OCI-LY3 (cell line): ENCODE results near the gene ABI2.

Experiments
- H2AFZ ChIP-seq: fragments of 200-600, 300-600 bp; shearing (Covaris generic); 2 replicates; pipeline ENCODE4 v1.6.0; 2014; ENCODE audit warnings: antibody characterized with exemption, low read depth, low read length
- H3K27ac ChIP-seq: fragments of 200-600, 300-600 bp; sonication (generic); 2 replicates; pipeline ENCODE4 v1.5.1; 2014; ENCODE audit warnings: mild to moderate bottlenecking, low read length, moderate library complexity, mixed read lengths
- H3K27me3 ChIP-seq: fragments of 200-600, 300-600 bp; sonication (generic); 2 replicates; pipeline ENCODE4 v1.6.1; 2014; ENCODE audit warnings: low read depth, low read length, mixed read lengths
- H3K36me3 ChIP-seq: fragments of 200-600, 300-600 bp; sonication (generic); replicated peaks from 2 replicates; pipeline ENCODE3; 2014; ENCODE audit warnings: low read depth, low read length, mixed read lengths
- H3K4me1 ChIP-seq: fragments of 300-600, 200-600 bp; sonication (generic); 2 replicates; pipeline ENCODE4 v1.6.1; 2014; ENCODE audit warnings: low read length, mixed read lengths
- H3K4me2 ChIP-seq: fragments of 200-600, 300-600 bp; sonication (generic); 2 replicates; pipeline ENCODE4 v1.6.1; 2014; ENCODE audit warnings: low read length, mixed read lengths
- H3K4me3 ChIP-seq: fragments of 300-600, 200-600 bp; sonication (generic); 2 replicates; pipeline ENCODE4 v1.5.1; 2014; ENCODE audit warnings: antibody characterized with exemption, mild to moderate bottlenecking, low read length, moderate library complexity
- H3K79me2 ChIP-seq: fragments of 300-600, 200-600 bp; shearing (Covaris generic); 2 replicates; pipeline ENCODE4 v1.6.1; 2014; ENCODE audit warnings: mild to moderate bottlenecking, low read length, mixed read lengths
- H3K9ac ChIP-seq: fragments of 300-600, 200-600 bp; shearing (Covaris generic); 2 replicates; pipeline ENCODE4 v1.6.0; 2014; ENCODE audit warnings: mild to moderate bottlenecking, low read length, moderate library complexity
- H3K9me3 ChIP-seq: fragments of 200-600, 300-600 bp; shearing (Covaris generic); 2 replicates; pipeline ENCODE4 v1.6.1; 2014; ENCODE audit warnings: low read length, mixed read lengths; ENCODE audit not compliant: insufficient read depth
- H4K20me1 ChIP-seq: fragments of 200-600, 300-600 bp; sonication (generic); 2 replicates; pipeline ENCODE4 v1.6.1; 2016; ENCODE audit warnings: low read length, mixed read lengths; ENCODE audit not compliant: insufficient read depth
- CTCF ChIP-seq: fragments of 200-600, 300-600 bp; sonication (generic); IDR thresholded peaks from 2 replicates; pipeline ENCODE4 v1.5.1; 2014; ENCODE audit warnings: antibody characterized with exemption, low read length, low read depth
- EZH2phosphoT487 ChIP-seq: fragments of 200-600 bp; shearing (Covaris generic); IDR thresholded peaks from 2 replicates; pipeline ENCODE4 v1.6.1; 2018; ENCODE audit warnings: antibody characterized with exemption, mixed run types, low read depth

Gene ABI2

DNA sequence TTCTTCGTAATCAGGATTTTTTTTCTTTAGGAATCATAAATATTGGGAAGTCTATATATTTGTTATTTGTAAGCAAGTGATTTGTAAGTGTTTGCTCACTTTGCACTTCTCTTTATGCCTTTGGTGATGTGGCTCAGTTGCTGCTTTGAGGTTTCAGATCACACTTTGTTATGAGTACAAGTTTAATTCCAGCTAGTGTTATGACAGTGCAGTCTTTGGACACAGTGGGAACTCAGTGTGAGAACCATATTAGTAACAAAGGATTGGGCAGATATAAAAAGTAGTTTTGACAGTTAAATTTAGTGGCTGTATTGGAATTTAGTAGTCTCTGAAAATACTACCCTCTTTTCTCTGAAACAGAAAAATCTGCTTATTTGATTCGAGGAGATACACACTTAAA lies 67.7 kb downstream of the ABI2 start:
- Histone ChIP-seq H3K79me2 (no peaks in the 10 kb centered on the region), H3K27me3 (no peaks in the 10 kb centered on the region), H2AFZ (no peak overlapping the region), H3K4me2 (no peak overlapping the region), H3K9ac (no peak overlapping the region), H3K27ac (no peak overlapping the region), H3K4me3 (no peak overlapping the region), H3K36me3 (peaks cover 6% of the 10 kb centered on the region), H4K20me1 (no peaks in the 10 kb centered on the region), H3K4me1 (no peaks in the 10 kb centered on the region), H3K9me3 (no peaks in the 10 kb centered on the region)
- no peak for TF ChIP-seq CTCF
- TF ChIP-seq EZH2phosphoT487, result no peak

- Histone ChIP-seq H3K36me3 (peaks cover 6% of the 10 kb centered on the region), H3K79me2 (no peaks in the 10 kb centered on the region), H3K4me1 (no peaks in the 10 kb centered on the region), H3K9me3 (no peaks in the 10 kb centered on the region), H3K27ac (no peak overlapping the region), H4K20me1 (no peaks in the 10 kb centered on the region), H3K4me2 (no peak overlapping the region), H3K27me3 (no peaks in the 10 kb centered on the region), H2AFZ (no peak overlapping the region), H3K4me3 (no peak overlapping the region), H3K9ac (no peak overlapping the region)
- no peak for TF ChIP-seq EZH2phosphoT487
- TF ChIP-seq CTCF, result peak; percentile 29
These were observed 68.5 kb downstream of the ABI2 start for GRCh38 chr2:203396667-203397066.

DNA sequence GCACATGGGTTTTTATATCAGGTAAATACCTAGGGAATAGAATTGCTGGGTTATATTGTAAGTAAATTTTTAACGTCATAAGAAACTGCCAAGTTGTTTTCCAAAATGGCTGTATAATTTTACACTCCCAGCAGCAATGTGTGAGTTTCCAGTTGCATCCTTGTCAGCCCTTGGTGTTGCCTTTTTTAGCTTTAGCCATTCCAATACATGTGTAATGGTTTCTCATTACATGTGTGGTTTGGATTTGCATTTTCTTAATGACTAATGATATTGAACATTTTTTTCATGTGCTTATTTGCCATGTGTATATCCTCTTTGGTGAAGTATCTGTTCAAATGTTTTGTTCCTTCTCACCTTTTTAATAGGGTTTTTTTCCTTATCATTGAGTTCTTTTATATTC lies 70.8 kb downstream of the ABI2 start:
- Histone ChIP-seq H3K4me3 (no peak overlapping the region), H4K20me1 (no peaks in the 10 kb centered on the region), H3K27me3 (no peaks in the 10 kb centered on the region), H2AFZ (no peak overlapping the region), H3K9ac (no peak overlapping the region), H3K9me3 (no peaks in the 10 kb centered on the region), H3K79me2 (no peaks in the 10 kb centered on the region), H3K36me3 (peaks cover 6% of the 10 kb centered on the region), H3K27ac (no peak overlapping the region), H3K4me1 (no peaks in the 10 kb centered on the region), H3K4me2 (no peak overlapping the region)
- TF ChIP-seq EZH2phosphoT487, result no peak
- TF ChIP-seq CTCF, result no peak

- no peak overlapping the region for H3K27ac ChIP-seq
- no peak overlapping the region for H2AFZ ChIP-seq
- no peaks in the 10 kb centered on the region for H3K27me3 ChIP-seq
- H3K4me2 ChIP-seq, result no peak overlapping the region
- no peak overlapping the region for H3K4me3 ChIP-seq
- no peak overlapping the region for H3K9ac ChIP-seq
- peaks cover 6% of the 10 kb centered on the region for H3K36me3 ChIP-seq
- no peaks in the 10 kb centered on the region for H3K9me3 ChIP-seq
- no peaks in the 10 kb centered on the region for H4K20me1 ChIP-seq
- TF ChIP-seq EZH2phosphoT487 (no peak), CTCF (no peak)
- no peaks in the 10 kb centered on the region for H3K4me1 ChIP-seq
- H3K79me2 ChIP-seq, result no peaks in the 10 kb centered on the region
These were observed 72.8 kb downstream of the ABI2 start for GRCh38 chr2:203400805-203401585.
